OCI-LY7 (cell line): ENCODE results near the gene TNP2.

Experiments used
- EZH2phosphoT487 ChIP-seq: fragments of 200-600 bp; sonication (generic); IDR thresholded peaks from 2 replicates; pipeline ENCODE4 v1.6.1; 2018; ENCODE audit warnings: low read depth, borderline replicate concordance, mild to moderate bottlenecking, mixed run types, antibody characterized with exemption, low read length, moderate library complexity, mixed read lengths
- TF ChIP-seq, protein P1 (sequence below): fragments of 200-600 bp; sonication (generic); conservative IDR thresholded peaks from 2 replicates; pipeline ENCODE4 v1.5.1; 2014; ENCODE audit warnings: mild to moderate bottlenecking, antibody characterized with exemption, low read length, moderate library complexity, mixed read lengths

DNA sequence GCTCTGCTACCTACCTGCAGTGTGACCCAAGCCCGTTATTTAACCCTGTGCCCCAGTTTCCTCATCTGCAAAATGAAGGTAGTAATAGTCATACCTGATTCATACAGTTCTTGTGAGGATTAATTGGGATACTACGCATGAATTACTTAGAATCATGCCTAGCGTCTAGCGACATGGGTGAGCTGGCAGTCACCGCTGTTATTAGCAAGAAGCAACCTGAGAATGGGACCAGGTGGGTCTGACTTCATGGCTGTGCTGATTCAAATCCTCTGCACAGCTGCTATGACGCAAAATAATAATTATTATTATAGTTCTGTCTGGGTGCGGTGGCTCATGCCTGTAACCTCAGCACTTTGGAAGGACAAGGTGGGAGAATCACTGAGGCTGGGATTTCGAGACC, 21.0 kb downstream of the TNP2 start:
- TF ChIP-seq, protein P1, sequence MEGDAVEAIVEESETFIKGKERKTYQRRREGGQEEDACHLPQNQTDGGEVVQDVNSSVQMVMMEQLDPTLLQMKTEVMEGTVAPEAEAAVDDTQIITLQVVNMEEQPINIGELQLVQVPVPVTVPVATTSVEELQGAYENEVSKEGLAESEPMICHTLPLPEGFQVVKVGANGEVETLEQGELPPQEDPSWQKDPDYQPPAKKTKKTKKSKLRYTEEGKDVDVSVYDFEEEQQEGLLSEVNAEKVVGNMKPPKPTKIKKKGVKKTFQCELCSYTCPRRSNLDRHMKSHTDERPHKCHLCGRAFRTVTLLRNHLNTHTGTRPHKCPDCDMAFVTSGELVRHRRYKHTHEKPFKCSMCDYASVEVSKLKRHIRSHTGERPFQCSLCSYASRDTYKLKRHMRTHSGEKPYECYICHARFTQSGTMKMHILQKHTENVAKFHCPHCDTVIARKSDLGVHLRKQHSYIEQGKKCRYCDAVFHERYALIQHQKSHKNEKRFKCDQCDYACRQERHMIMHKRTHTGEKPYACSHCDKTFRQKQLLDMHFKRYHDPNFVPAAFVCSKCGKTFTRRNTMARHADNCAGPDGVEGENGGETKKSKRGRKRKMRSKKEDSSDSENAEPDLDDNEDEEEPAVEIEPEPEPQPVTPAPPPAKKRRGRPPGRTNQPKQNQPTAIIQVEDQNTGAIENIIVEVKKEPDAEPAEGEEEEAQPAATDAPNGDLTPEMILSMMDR = no peak
- TF ChIP-seq EZH2phosphoT487 = no peak
